Immature natural killer cell (primary cell): ENCODE measurements around the gene CLASRP. TPM values are rescaled to one million over a fixed set of nuclear protein-coding genes. Genes with fewer than 3 reads are reported as not detected.

Source experiments
- DNase-seq, 3 donors: peaks; one replicate each; pipeline ENCODE4 v3.0.0; 2022; ENCODE audit warnings: mixed read lengths in 1 of 3
- H3K27ac Mint-ChIP-seq, 6 donors: one replicate each; pipeline ENCODE4 v1.8.0; 2020; ENCODE audit warnings: mixed read lengths in 6 of 6, mild to moderate bottlenecking in 5 of 6, inconsistent platforms in 4 of 6, moderate library complexity in 3 of 6
- H3K27me3 Mint-ChIP-seq, 3 donors: one replicate each; pipeline ENCODE4 v1.8.0; 2020 to 2021; ENCODE audit warnings: low read depth in 3 of 3, mild to moderate bottlenecking in 3 of 3, mixed read lengths in 3 of 3, moderate library complexity in 3 of 3, inconsistent platforms in 1 of 3
- H3K36me3 Mint-ChIP-seq, 3 donors: one replicate each; pipeline ENCODE4 v1.8.0; 2020; ENCODE audit warnings: mixed read lengths in 3 of 3, inconsistent platforms in 2 of 3, mild to moderate bottlenecking in 2 of 3
- H3K4me1 Mint-ChIP-seq, 2 donors: one replicate each; pipeline ENCODE4 v1.8.0; 2020; ENCODE audit warnings: inconsistent platforms in 2 of 2, mild to moderate bottlenecking in 2 of 2, mixed read lengths in 2 of 2, moderate library complexity in 1 of 2
- H3K4me3 Mint-ChIP-seq, 5 donors: one replicate each; pipeline ENCODE4 v1.8.0; 2020; ENCODE audit warnings: mild to moderate bottlenecking in 5 of 5, mixed read lengths in 5 of 5, inconsistent platforms in 3 of 5, moderate library complexity in 3 of 5
- H3K9me3 Mint-ChIP-seq, 6 donors: one replicate each; pipeline ENCODE4 v1.8.0; 2020; ENCODE audit warnings: mild to moderate bottlenecking in 6 of 6, mixed read lengths in 6 of 6, inconsistent platforms in 4 of 6, moderate library complexity in 3 of 6
- polyA plus RNA-seq, 3 donors: library from polyadenylated mRNA; unstranded; fragments of 300-500 nt; fragmentation: Illumina TruSeq; gene quantifications; one replicate each; pipeline ENCODE4 v1.2.3, GENCODE V29; 2021

Gene CLASRP
- polyA plus RNA-seq, 3 donors from 2014 or later: 2.7 to 9.0 (median 2.9) TPM

DNA sequence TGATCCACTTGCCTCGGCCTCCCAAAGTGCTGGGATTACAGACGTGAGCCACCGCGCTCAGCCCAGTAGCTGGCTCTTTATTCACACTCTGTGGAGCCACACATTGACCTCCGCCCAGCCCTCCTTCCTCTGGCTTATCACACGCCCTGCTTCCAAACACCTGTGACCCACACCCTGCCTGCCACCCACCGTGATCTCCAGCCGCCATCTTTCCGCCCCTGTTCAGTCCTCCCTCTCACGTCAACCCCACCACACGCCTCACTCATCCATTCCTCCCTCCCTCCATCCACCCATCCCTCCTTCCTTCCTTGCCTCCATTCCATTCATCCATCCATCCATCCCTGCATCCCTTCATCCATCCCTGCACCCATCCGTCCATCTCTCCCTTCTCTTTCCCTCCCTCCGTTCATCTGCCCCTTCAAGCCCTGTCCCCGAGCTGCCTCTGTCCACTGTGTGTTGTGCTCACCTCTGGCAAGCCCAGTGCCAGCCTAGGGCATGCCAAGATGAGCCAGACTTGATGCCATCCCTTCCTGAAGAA lies 19.8 kb downstream of the CLASRP start:
- no peaks in the 10 kb centered on the region for H3K9me3 Mint-ChIP-seq
- H3K36me3 Mint-ChIP-seq: peaks cover 13 to 31% (median 16%) of the 10 kb centered on the region in 3 donors
- H3K4me1 Mint-ChIP-seq: peaks cover 4 to 7% of the 10 kb centered on the region in 2 donors
- DNase-seq: no peak
- peak overlapping the region in 1 of 6 donors; percentile 45 for H3K27ac Mint-ChIP-seq
- no peak overlapping the region for H3K4me3 Mint-ChIP-seq
- peaks cover 0 to 2% (median 0%) of the 10 kb centered on the region in 3 donors for H3K27me3 Mint-ChIP-seq

DNA sequence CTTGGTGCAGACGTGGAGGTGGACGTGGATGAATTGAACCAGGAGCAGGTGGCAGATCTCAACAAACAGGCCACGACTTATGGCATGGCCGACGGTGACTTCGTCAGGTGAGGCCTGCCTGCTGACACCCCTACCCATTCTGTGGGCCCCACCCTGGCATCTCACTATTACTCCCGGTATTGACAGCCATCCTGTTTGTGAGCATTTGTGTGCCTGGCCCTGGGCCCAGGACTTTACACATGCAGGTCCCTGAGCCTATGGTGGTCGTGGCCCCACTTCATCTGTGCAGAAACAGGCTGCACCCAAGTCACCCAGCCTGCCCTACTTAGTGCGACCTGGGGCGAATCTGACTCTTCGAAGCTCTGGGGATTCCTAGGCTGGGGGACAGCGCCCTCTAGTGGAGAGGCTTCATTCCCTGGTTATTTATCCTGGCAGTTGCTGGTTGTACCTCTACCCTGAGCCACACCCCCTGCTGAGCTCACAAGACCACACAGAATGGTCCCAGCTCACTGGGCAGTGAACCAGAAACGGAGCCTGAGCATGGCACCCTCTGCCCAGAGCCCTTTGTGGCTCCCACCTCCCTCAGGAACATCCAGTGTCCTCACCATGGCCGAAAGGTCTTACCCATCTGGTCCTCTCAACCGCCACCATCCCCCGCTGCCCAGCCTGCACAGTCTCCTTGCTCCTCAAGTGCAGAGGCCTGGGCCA lies 20.6 kb downstream of the CLASRP start:
- Mint-ChIP-seq H3K4me1 (peaks cover 4 to 7% of the 10 kb centered on the region in 2 donors), H3K27ac (peak overlapping the region in 5 of 6 donors; percentile 33 to 77 (median 73)), H3K36me3 (peaks cover 13 to 28% (median 16%) of the 10 kb centered on the region in 3 donors), H3K27me3 (peaks cover 0 to 2% (median 0%) of the 10 kb centered on the region in 3 donors), H3K4me3 (no peak overlapping the region), H3K9me3 (no peaks in the 10 kb centered on the region)
- DNase-seq: peak; percentile 68 to 77 (median 70)

DNA sequence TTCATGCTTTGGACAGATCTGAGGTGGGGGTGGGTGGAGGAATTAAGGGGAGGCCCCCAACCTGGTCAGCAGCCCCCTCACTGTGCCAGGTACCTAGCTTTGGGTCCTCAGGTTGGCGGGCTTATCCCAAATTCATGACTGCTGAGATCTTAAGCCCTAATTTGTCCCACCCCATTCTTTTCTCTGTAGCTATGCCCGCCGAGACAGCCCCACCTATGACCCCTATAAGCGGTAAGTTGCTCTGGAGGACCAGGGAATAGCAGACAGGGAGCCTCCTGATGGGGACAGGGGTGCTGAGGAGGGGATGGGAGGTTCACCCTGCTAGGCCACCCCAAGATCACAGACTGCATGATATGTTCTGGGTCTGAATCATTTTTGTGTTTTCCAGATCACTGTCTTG lies 23.1 kb downstream of the CLASRP start:
- H3K27ac Mint-ChIP-seq: no peak overlapping the region
- no peak overlapping the region for H3K4me3 Mint-ChIP-seq
- H3K9me3 Mint-ChIP-seq: no peaks in the 10 kb centered on the region
- H3K4me1 Mint-ChIP-seq: peaks cover 4 to 7% of the 10 kb centered on the region in 2 donors
- peaks cover 0 to 2% (median 0%) of the 10 kb centered on the region in 3 donors for H3K27me3 Mint-ChIP-seq
- peaks cover 13 to 26% (median 16%) of the 10 kb centered on the region in 3 donors for H3K36me3 Mint-ChIP-seq
- DNase-seq: no peak

DNA sequence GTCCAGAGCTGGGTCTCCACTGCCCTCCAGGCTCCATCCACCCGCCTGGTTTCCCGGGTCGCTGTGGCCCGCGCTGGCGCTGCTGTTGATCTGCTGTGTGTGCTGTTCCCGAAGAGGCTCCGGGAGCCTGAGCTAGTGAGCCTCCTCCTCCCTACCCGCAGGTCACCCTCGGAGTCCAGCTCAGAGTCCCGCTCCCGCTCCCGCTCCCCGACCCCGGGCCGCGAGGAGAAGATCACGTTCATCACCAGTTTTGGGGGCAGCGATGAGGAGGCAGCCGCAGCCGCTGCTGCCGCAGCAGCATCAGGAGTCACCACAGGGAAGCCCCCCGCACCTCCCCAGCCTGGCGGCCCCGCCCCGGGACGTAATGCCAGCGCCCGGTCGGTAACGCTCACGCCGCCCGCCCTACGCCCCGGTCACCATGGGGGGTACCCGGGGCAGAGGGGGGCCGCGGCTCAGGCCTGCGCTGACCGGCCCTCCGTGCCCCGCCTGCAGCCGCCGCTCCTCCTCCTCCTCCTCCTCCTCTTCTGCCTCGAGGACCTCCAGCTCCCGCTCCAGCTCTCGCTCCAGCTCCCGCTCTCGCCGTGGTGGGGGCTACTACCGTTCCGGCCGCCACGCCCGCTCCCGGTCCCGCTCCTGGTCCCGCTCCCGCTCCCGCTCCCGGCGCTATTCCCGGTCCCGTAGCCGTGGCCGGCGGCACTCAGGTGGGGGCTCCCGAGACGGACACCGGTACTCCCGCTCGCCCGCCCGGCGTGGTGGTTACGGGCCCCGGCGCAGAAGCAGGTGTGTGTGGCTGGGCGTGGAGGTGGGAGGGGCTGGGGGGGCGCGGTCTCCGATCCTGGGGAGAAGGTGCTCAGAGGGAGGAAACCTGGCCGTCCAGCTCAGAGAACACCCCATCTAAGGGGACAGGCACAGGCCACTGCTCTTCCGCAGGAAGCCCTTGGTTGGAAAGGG lies 25.3 kb downstream of the CLASRP start:
- peaks cover 4 to 7% of the 10 kb centered on the region in 2 donors for H3K4me1 Mint-ChIP-seq
- H3K27ac Mint-ChIP-seq: no peak overlapping the region
- no peak for DNase-seq
- peaks cover 9 to 18% (median 13%) of the 10 kb centered on the region in 3 donors for H3K36me3 Mint-ChIP-seq
- no peak overlapping the region for H3K4me3 Mint-ChIP-seq
- peaks cover 0 to 2% (median 0%) of the 10 kb centered on the region in 3 donors for H3K27me3 Mint-ChIP-seq
- H3K9me3 Mint-ChIP-seq: no peaks in the 10 kb centered on the region

- Mint-ChIP-seq H3K27ac (peak overlapping the region in 1 of 6 donors; percentile 45), H3K36me3 (peaks cover 4 to 11% (median 4%) of the 10 kb centered on the region in 3 donors), H3K27me3 (peaks cover 0 to 7% (median 2%) of the 10 kb centered on the region in 3 donors), H3K9me3 (no peaks in the 10 kb centered on the region), H3K4me3 (no peak overlapping the region), H3K4me1 (peaks cover 0 to 1% of the 10 kb centered on the region in 2 donors)
- DNase-seq: no peak
Measured at GRCh38 chr19:45066921-45067661, 28.2 kb downstream of the CLASRP start.

DNA sequence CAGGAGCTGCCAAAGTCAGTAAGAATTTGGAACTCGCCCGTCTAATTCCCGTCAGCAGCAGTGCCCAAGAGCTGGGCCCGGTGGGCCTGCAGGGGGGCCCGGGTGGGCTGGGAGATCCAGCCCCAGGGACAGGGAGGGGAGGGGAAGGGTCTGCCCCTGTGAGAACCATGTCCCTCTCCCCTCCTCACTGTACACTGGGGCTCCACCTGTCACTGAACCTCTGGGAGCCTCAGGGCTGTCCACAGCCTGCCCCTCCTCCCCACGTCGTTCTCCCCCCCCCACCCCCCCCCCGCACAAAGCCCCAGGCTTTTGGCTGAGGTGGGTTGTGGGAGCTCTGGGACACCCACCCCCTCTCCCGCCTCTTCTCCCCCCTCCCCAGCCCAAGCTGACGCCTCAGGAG lies 29.2 kb downstream of the CLASRP start:
- H3K27me3 Mint-ChIP-seq: peaks cover 0 to 7% (median 2%) of the 10 kb centered on the region in 3 donors
- peaks cover 0 to 3% of the 10 kb centered on the region in 2 donors for H3K4me1 Mint-ChIP-seq
- no peak for DNase-seq
- H3K9me3 Mint-ChIP-seq: no peaks in the 10 kb centered on the region
- no peak overlapping the region for H3K4me3 Mint-ChIP-seq
- H3K27ac Mint-ChIP-seq: no peak overlapping the region
- peaks cover under 1 to 5% (median under 1%) of the 10 kb centered on the region in 3 donors for H3K36me3 Mint-ChIP-seq

DNA sequence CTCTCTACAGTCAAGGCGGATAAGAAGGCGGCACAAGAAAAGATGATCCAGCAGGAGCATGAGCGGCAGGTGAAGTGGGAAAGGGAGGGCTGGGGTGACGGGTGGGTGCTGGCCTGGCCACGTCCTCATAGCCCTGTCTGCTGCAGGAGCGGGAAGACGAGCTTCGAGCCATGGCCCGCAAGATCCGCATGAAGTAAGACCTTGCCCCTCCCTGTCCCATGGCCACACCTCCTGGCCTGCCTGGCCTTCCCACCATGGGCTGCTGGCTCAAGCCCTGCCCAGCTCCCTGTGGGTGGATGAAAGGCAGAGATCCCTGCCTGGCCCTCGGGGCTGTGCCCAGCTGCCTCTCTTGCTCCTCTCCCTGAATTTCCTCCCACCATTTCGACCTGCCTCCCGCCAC lies 30.2 kb downstream of the CLASRP start:
- H3K27ac Mint-ChIP-seq: peak overlapping the region in 1 of 6 donors; percentile 61

GRCh38 chr19:45070214-45070613 lies 31.4 kb downstream of the CLASRP start:
- peaks cover 0 to 4% (median 0%) of the 10 kb centered on the region in 3 donors for H3K36me3 Mint-ChIP-seq
- DNase-seq: no peak
- H3K27ac Mint-ChIP-seq: peak overlapping the region in 2 of 6 donors; percentile 12 to 28
- peaks cover 0 to 5% (median 2%) of the 10 kb centered on the region in 3 donors for H3K27me3 Mint-ChIP-seq
- H3K4me1 Mint-ChIP-seq: peaks cover 7 to 11% of the 10 kb centered on the region in 2 donors
- no peaks in the 10 kb centered on the region for H3K9me3 Mint-ChIP-seq
- H3K4me3 Mint-ChIP-seq: no peak overlapping the region

More for the DNA sequence above, 30.2 kb downstream of the CLASRP start:
- Mint-ChIP-seq H3K36me3 (peaks cover 0 to 4% (median 0%) of the 10 kb centered on the region in 3 donors), H3K4me3 (no peak overlapping the region), H3K27me3 (peaks cover 0 to 5% (median 2%) of the 10 kb centered on the region in 3 donors), H3K9me3 (no peaks in the 10 kb centered on the region), H3K4me1 (peaks cover 0 to 3% of the 10 kb centered on the region in 2 donors)
- DNase-seq: no peak

- Mint-ChIP-seq H3K36me3 (peaks cover 0 to 4% (median 0%) of the 10 kb centered on the region in 3 donors), H3K27me3 (peaks cover 0 to 5% (median 2%) of the 10 kb centered on the region in 3 donors), H3K4me1 (peaks cover 7 to 11% of the 10 kb centered on the region in 2 donors), H3K4me3 (no peak overlapping the region), H3K9me3 (no peaks in the 10 kb centered on the region), H3K27ac (no peak overlapping the region)
- no peak for DNase-seq
Measured at GRCh38 chr19:45070861-45071544, 32.2 kb downstream of the CLASRP start.

DNA sequence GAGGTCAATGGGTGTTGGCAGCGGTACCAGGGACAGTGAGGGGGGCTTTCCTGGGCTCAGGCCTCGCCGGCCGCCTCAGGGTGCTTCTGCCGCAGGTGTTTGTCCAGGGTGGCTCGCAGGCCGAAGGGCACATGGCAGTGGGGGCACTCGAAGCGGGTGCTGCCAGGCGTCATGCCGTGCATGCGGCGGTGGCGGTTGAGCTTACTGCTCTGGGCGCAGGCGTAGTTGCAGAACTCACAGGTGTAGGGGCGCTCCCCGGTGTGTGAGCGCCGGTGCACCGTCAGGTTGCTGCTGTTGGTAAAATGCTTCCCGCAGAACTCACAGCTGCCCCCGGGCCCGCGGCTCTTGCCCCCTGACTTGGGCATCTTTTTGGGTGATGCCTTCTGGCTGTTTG lies 32.7 kb downstream of the CLASRP start:
- Mint-ChIP-seq H3K9me3 (no peaks in the 10 kb centered on the region), H3K27ac (no peak overlapping the region), H3K4me1 (peaks cover 11 to 13% of the 10 kb centered on the region in 2 donors), H3K36me3 (peaks cover 0 to 4% (median 0%) of the 10 kb centered on the region in 3 donors), H3K4me3 (no peak overlapping the region), H3K27me3 (peaks cover 0 to 5% (median 2%) of the 10 kb centered on the region in 3 donors)
- no peak for DNase-seq

GRCh38 chr19:45071969-45072790 lies 33.3 kb downstream of the CLASRP start:
- Mint-ChIP-seq H3K27me3 (peaks cover 2 to 7% (median 2%) of the 10 kb centered on the region in 3 donors), H3K4me1 (peaks cover 17 to 19% of the 10 kb centered on the region in 2 donors), H3K9me3 (no peaks in the 10 kb centered on the region), H3K27ac (peak overlapping the region in 1 of 6 donors; percentile 74), H3K4me3 (peak overlapping the region in 1 of 5 donors; percentile 17), H3K36me3 (peaks cover 0 to 4% (median 0%) of the 10 kb centered on the region in 3 donors)
- no peak for DNase-seq
